Fibroblast of skin of back (primary cell): Measurements from ENCODE around the gene STXBP3.
"Not testable (repeated sequence)": the region's sequence is repeated elsewhere in the genome, so short reads cannot be mapped to it uniquely, and the experiment has no call there.

ENCODE experiments used
- DNase-seq: peaks from one replicate; pipeline ENCODE4 v3.0.0-alpha.2; 2013

Gene STXBP3

DNA sequence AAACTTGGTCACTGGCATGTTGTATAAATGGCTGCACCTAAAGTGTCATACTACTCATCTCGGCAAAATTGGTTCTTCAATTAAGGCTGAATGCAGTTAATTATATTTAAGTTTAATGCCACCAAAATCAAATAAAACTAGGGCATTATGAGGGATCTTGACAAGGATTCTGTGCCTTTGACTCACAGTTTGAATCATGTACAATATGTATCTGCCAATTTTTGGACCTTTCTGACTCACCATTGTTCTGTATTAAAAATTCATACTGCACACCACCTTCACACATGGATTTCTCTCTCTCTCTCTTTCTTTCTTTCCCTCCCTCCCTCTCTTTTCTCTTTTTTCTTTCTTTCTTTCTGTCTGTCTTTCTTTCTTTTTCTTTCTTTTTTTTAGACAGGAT lies 14.1 kb upstream of the STXBP3 start:
- no peak for DNase-seq

DNA sequence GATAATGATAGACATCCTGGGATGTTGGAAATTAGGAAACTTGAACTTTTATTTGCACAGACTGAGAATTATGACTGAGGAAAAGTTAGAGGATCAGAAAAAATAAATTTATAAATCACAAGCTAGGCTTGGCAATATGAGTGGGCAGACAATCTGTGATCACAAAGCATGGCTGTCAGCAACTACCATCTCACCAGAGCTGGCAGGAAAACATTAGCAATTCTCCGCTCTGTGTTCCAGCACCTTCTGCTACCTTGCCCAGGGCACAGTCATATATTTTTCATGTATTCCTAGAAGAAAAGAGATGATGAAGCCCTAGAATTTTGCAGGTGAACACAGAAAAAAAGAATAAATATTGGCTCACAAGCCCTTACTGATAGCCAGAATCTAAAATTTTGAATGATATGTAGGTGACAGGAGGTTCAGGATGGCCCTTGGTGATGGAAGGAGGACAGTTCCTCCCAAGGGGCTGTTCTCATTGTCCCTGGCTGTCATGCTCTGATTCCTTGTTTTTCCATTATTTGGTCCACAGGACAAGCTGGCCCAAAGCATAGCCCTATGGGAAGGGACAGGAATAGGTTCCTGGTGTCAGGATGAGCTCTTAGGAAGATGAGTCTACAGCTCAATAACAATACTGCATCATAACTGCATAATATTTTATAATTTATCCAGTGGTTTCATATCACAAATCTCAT lies 12.2 kb upstream of the STXBP3 start:
- DNase-seq, result no peak

DNA sequence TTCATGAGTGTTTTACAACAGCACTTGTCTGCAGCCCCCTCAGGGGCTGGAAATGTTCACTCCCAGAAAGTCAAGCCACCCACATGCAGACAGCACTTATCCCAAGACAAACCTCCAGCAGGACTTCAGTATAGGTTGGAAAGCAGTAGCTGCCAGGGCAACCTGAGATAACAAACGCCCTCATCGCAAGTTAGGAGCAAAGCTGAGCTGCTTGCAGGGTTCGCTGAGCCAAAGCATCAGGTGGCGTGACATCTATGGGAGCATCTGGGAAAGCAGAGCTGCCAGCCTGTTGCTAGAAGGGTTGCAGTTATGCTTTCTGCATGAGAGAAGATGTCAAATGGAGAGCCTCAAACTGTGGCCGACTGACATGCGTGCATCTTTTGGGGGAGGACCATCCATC lies 4.2 kb upstream of the STXBP3 start:
- DNase-seq, result no peak

DNA sequence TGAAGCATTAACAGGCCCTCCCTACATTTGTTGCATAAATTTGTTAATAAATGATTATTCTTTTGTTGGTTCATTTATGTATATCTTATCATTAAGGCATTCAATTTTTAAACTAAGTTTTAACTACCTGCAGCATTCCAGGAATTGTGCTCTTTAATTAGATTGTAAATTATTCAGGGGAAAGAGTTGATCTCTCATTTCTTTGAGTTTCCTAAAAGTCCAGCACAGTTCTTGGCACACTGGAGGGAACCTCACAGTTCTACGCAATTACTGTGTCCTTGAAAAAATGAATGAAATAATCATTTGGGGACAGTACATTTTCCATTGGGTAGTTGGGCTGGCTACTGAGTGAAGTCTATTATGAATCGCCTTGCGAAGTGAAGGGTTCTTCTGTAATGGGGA lies 493 bp upstream of the STXBP3 start:
- no peak for DNase-seq

DNA sequence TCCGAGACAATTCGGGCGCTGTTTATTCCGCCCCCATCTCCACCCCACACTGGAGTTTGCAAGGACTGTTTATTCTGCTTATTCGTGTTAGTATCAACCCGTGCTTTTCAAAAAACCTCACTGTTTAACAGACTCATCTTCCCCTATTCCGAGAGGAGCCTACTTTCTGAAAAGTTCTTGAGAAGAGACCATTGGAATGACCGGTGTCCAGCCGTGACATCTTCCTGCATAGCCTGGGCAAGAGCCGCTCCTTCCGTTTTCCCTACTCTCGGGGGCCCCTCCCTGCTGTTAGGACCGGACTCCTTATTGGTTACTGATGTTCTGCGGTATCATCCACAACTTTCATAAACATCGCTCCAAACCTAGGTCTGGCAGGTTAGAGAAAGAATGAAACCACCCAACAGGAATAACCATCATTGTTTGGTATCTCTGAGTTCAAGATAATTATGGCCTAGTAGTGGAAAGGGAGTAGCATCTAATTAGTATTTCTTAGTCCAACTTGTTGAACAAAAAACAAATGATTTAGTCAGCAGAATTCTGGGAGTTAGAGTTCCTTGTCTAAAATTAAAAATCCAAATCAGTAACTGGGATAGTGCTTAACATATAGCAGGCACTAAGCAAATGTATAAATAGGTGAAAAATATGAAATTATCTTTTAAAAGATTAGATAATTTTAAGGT lies 837 bp downstream of the STXBP3 start:
- DNase-seq, result peak; percentile 86

DNA sequence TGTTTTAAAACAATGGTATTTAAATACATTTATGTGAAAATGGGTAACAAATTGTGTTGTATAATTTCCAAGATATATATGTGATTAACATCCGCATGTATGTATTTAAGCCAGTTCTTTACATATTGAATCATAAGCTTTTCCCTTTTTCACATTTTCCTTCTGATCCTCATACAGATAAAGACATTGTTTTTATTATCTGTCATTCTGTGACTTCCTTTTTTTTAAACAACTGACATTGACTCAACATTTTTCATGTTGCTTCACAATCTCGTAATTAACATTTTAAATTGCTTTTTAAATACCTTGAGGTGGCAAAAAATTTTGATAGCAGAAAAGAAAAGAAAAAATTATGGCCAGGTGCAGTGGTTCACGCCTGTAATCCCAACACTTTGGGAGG lies 1.4 kb downstream of the STXBP3 start:
- DNase-seq, result no peak

DNA sequence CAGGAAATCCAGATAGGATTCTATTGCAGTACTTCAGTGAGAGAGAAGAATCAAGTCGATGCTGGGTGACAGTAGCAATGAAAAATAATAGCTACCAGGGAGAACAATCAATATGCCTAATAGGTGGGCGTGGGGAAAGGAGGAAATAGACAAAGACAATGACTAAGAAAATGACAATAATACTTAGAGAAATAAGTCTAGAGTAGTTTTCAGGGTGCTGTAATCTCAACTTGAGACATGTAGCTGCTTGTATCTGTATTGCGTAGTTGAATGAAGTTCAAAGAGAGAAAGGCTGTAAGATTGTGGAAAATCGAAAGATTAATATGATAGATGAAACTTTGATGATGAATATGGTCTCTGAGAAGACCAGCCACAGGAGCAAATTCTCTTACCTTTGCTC lies 2.6 kb downstream of the STXBP3 start:
- no peak for DNase-seq

DNA sequence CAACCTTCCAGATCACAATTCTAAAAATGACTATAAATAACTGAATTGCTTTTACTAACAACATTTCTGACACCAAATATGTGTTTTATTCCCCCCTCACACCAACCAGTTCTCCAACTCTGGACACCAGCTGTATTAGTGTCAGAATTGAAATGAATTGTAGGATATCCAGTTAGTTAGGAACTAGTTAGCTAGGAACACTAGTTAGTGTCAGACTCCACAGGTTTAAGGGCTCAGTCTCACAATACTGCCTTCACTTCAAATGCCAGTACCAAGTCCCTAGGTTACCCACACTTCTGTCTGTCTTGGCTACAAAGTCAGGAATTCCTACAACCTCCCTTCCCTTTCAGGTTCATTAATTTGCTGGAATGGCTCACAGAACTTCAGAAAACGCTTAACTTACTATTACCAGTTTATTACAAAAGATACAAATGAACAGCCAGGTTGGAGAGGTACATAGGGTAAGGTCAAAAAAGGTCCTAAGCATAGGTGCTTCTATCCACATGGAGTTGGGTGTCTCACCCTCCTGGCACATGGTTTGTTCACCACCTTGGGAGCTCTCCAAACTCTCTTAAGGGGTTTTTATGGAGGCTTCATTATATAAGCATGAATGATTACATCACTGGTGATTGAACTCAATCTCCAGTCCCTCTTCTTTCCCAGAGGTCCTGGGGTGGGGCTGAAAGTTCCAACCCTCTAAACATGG lies 4.2 kb downstream of the STXBP3 start:
- DNase-seq, result no peak

DNA sequence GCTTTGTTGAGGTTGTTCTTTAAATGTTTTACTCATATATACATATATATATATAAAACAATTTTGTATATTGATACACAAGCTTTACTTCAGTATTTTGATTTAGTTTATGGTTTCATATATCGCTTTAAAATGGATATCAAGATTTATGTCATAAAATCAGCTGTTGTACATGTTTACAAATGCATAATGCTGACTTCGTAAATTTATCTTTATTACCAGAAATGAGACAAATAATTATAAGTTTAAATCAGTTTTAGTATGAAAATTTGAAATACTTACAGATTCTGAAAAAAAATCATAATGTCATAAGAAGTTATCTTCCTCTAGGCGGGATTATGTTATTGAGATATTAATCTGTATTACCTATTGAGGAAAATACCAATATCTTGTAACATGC lies 6.9 kb downstream of the STXBP3 start:
- DNase-seq, result no peak

DNA sequence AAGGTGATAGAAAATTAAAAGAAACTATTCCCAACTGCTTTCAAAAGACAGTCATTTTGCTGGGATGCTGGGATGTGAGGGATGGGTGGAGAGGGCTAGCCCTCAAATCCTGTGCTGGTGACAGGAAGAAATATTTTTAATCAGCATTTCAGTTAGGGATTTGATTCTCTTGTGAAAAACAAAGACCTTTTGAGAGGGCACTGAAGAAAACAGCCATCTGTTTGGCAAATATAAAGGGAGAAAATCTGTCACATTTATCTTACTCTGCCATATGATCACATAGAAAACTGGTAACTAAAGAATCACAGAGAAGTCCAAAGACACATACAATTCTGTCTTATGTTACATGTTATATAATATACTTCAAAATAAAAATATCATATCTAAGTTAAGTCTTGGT lies 12.3 kb downstream of the STXBP3 start:
- no peak for DNase-seq

DNA sequence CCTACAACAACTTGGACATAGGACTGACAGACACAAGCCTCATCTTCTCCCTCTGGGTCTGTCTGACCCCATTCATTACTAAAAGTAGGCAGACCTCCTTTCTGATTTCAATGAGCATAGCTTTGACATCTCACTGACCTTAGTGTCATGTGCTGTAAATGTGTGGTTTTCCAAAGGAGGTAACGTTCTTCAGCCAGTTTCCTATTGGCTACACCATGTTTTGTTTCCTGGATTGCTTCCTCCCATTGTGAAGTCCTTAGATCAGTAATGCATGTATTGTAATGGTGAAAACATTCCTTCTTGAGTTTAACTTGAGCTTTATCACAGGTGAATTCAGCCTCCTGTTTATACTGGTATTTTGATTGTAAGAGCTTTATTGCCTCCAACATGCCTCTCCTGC lies 20.6 kb downstream of the STXBP3 start:
- DNase-seq, result no peak

DNA sequence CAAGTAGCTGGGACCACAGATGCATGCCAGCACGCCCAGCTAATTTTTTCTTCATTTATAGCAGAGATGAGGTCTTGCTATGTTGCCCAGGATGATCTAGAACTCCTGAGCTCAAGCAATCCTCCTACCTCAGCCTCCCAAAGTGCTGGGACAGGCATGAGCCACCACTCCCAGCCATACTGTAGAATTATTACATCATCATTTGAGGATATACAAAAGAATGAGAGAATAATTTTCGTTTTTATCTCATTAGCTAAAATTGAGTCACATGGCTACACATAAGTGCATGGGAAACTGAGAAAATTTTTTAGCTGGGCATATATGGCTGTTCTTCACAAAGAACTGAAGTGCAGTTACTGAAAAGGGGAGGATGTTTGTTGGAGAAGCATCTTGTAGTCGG lies 21.2 kb downstream of the STXBP3 start:
- DNase-seq, result no peak

DNA sequence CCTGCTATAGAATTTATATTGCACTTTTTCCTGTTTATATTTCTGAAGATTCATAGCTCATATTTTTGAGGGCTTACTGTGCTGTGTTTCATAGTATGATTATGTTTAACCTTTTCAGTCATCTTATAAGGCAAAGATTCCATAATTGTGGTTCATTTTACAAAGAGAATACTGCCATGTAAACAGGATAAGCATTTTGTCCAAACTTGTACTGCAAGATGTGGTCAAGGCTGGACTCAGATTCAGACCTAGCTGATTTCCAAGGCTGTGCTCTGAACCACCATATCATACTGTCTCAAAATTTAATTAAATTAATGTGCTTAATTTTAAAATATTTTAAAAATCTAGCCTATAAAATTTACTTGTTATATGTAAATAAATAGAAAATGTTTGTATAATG lies 31.4 kb downstream of the STXBP3 start:
- DNase-seq, result no peak

DNA sequence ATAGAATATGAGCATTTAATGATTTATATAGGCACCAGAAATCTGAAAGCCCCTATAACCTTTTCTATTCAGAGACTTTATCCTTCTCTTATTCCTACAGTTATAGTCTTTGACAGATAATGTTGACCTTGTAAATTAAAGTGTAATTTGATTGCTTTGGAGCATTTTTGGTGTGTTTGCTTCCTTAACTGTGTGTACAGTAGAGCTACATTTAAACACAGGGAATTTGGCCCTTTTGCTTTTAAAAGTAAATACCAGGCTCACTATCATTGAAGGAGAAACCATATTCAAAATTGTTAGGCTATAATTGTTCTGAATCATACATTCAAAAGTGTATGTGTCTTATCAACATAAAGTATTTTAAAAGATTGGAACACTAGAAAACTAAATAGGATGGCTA lies 33.0 kb downstream of the STXBP3 start:
- DNase-seq, result no peak

DNA sequence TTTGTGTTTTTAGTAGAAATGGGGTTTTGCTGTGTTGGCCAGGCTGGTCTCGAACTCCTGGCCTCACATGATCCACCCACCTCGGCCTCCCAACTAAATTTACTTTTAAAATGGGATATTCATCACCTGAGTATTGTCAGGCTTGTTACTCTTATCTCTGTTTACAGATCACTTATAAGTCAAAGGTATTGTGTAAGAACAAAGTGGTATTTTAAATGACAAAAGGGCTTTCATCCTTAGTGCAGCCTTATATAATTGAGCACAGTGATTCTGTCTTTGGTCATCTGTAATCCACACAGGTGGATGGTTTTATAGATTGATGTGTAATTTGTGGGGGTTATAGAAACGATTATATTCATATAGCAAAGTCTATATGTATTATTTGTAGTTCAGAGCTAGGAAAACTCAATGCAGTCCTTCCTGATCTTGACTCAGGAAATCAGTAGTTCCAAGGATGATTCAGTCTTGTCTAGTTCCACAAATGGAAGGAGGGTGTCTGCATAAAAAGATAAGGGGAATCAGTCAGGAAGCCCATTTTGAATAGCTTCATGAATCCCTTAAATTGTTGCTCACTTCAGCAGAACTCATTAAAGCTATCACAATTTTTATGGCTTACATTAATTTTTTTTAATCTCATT lies 34.6 kb downstream of the STXBP3 start:
- no peak for DNase-seq

DNA sequence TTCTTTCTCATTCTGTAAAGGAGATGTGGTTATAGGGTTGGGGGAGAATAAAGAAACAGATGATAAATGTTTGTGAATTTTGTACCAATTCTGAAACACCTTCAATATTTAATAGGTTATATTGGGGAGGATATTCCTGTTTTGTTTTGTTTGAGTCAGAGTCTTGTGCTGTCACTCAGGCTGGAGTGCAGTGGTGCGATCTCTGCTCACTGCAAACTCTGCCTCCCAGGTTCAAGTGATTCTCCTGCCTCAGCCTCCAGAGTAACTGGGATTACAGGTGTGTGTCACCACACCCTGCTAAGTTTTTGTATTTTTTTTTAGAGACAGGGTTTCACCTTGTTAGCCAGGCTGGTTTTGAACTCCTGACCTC lies 35.1 kb downstream of the STXBP3 start:
- not testable (repeated sequence) for DNase-seq

DNA sequence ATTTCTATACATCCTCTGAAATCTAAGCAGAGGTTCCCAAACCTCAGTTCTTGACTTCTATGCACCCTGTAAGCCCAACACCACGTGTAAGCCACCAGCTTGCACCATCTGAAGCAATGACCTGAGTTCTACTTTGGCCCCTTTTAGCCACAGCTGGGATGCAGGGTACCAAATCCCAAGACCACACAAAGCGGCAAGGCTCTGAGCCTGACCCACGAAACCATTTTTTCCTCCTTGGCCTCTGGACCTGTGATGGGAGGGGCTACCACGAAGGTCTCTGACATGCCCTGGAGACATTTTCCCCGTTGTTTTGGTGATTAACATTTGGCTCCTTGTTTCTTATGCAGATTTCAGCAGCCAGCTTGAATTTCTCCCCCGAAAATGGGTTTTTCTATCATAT lies 38.8 kb downstream of the STXBP3 start:
- DNase-seq, result no peak

DNA sequence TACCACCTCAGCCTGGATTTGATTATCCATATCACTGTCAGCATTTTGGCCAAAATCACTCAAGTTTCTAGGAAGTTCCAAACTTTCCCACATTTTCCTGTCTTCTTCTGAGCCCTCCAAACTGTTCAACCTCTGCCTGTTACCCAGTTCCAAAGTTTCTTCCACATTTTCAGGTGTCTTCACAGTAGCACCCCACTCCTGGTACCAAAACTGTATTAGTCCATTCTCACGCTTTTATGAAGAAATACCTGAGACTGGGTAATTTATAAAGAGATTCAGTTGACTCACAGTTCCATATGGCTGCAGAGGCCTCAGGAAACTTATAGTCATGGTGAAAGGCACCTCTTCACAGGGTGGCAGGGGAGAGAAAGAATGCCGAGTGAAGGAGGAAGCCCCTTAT lies 39.4 kb downstream of the STXBP3 start:
- no peak for DNase-seq

DNA sequence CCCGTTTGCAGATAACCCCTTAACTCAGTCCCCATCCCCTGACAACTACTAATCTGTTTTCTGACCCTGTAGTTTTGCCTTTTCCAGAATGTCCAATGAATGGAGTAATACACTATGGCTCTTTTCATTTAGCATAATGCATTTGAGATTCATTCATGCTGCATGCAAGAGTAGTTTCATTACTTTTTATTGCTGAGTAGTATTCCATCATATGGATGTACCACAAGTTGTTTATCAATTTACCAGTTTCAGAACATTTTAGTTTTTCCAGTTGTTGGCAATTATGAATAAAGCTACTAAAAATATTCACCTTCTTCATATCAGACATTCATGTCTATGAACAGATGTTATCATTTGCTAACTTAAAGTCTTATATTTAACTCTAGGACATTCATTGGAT lies 45.3 kb downstream of the STXBP3 start:
- DNase-seq, result no peak

DNA sequence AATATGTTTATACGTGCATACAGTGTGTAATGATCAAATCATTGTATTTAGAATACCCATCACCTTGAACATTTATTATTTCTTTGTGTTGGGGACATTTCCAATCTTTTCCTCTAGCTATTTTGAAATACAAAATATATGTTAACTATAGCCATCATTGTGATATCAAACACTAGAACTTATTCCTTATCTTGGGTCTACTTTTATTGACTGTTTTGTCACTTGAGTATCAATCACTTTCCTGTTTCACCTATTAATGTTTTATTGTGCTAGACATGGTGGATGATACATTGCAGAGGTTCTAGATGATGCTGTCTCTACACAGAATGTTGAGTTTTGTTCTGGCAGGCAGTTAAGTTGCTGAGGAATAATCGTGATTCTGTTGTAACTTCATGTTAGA lies 45.9 kb downstream of the STXBP3 start:
- DNase-seq, result no peak

DNA sequence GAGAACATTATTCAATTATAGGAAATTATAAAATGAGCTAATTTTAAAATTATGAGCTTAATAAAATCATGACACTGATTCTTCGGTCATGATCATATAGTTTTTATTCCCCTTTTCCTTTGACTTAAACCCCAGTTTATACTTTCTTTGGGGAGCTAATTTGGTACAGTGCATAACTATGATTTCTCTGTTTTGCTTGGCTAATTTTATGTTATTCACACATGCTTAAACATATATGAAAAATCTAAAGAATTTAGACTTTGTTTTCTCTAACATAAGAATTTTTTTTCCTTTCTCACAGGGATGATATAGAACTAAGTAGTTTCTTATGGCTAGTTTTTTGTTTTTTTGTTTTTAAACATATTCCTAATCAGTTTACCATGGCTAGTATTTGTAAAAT lies 52.5 kb downstream of the STXBP3 start:
- DNase-seq, result peak; percentile 60

DNA sequence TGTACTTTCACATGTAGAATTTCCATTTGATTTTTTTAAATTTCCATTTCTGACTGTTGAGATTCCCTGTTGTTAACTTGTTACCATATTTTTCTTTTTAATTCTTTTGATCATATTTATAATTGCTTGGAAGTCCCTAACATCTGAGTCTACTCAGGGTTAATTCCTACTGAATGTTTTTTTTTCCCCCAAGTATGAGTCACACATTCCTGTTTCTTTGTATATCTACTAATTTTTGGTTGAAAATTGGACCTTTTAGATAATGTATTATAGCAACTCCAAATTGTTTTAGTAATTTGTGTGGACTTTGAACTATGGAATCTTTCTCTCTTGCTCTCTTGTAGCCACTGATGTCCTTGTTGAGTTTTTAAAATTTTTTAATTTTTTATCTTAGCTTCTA lies 54.6 kb downstream of the STXBP3 start:
- peak; percentile 53 for DNase-seq

DNA sequence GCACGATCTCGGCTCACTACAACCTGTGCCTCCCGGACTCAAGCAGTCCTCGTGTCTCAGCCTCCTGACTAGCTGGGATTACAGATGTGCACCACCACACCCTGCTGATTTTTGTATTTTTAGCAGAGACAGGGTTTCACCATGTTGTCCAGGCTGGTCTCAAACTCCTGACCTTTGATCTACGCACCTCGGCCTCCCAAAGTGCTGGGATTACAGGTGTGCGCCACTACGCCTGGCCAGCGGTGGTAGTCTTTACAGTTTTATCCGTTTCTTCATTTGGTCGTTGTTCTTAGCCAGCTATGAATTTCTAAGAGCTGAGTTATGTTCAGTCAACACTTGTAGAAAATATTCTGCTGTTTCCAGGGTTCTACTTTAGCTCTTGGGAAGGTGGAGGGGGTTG lies 57.1 kb downstream of the STXBP3 start:
- no peak for DNase-seq

DNA sequence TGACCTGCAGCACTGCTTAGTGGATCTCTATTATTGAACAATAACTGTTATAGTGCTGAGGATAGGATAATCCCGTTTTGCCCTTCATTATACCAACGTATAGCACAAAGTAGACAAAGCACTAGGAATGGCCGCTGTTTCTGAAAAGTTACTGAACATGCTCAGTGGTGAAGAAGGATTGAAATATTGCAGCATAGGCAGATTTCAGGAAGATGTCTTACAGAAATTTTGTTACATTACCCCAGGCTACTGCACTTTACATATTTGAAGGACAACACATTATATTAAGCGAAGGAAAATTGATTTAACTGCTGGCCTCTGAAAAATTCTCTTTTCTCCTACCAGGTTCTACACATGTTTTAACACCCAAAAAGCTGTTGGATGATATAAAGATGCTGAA lies 62.0 kb downstream of the STXBP3 start:
- no peak for DNase-seq
